Measurements from ENCODE around the gene CASKIN2. TPM values are rescaled to one million over a fixed set of nuclear protein-coding genes. Genes with fewer than 3 reads are reported as not detected.

CASKIN2 gene
- total RNA-seq, 1 donor from 2014 or later: 9.5 TPM

- DNase-seq (ENCODE audit: low read depth): no peak
- no peak for TF ChIP-seq CTCF (conservative IDR thresholded peaks at IDR 0.05; ENCODE audit: low read depth, low read length)
- no peak overlapping the region for H3K4me3 ChIP-seq (ENCODE audit: low read depth, low read length)
Observed at GRCh38 chr17:75546181-75546580, 30.8 kb upstream of the CASKIN2 start.

GRCh38 chr17:75544250-75544649 lies 28.9 kb upstream of the CASKIN2 start:
- H3K4me3 ChIP-seq (ENCODE audit: low read depth, low read length): peak overlapping the region; percentile 15
- no peak for DNase-seq (ENCODE audit: low read depth)
- TF ChIP-seq CTCF (conservative IDR thresholded peaks at IDR 0.05; ENCODE audit: low read depth, low read length): no peak

- peak overlapping the region; percentile 15 for H3K4me3 ChIP-seq (ENCODE audit: low read depth, low read length)
- peak; percentile 10 for DNase-seq (ENCODE audit: low read depth)
- TF ChIP-seq CTCF (conservative IDR thresholded peaks at IDR 0.05; ENCODE audit: low read depth, low read length): no peak
Observed at GRCh38 chr17:75542728-75543336, 27.5 kb upstream of the CASKIN2 start.

- TF ChIP-seq CTCF (conservative IDR thresholded peaks at IDR 0.05; ENCODE audit: low read depth, low read length): no peak
- DNase-seq (ENCODE audit: low read depth): no peak
- no peak overlapping the region for H3K4me3 ChIP-seq (ENCODE audit: low read depth, low read length)
Observed at GRCh38 chr17:75542229-75542628, 26.9 kb upstream of the CASKIN2 start.

GRCh38 chr17:75540923-75541503 lies 25.7 kb upstream of the CASKIN2 start:
- no peak for DNase-seq (ENCODE audit: low read depth)
- H3K4me3 ChIP-seq (ENCODE audit: low read depth, low read length): no peak overlapping the region
- TF ChIP-seq CTCF (conservative IDR thresholded peaks at IDR 0.05; ENCODE audit: low read depth, low read length): no peak

- no peak for DNase-seq (ENCODE audit: low read depth)
- H3K4me3 ChIP-seq (ENCODE audit: low read depth, low read length): no peak overlapping the region
- no peak for TF ChIP-seq CTCF (conservative IDR thresholded peaks at IDR 0.05; ENCODE audit: low read depth, low read length)
Observed at GRCh38 chr17:75539967-75540729, 24.8 kb upstream of the CASKIN2 start.

Data from epithelial cell of proximal tubule (primary cell).